Pericardium fibroblast (primary cell): ENCODE results near the gene NBEAL2. TPM values are rescaled to one million over a fixed set of nuclear protein-coding genes. Genes with fewer than 3 reads are reported as not detected.

Experiments
- total RNA-seq: library from RNA; depleted of rRNA; stranded (reverse); fragments of >200 nt; gene quantifications from 2 replicates; pipeline ENCODE4 v1.2.3, GENCODE V29; 2015

Gene NBEAL2
- 4.0 and 5.6 TPM in 2 replicates for total RNA-seq

GRCh38 chr3:46978985-46979944 is at the start of gene NBEAL2:
NBEAL2 (plus strand) TSS chr3:46979666; CDS start chr3:46979862, 196 bp downstream.

GRCh38 chr3:46976326-46977190 is 2.9 kb upstream of the NBEAL2 start, which contains the start of gene CCDC12:
CCDC12 (minus strand) TSS chr3:46976745; CDS start chr3:46976732, 13 bp downstream.

Other genes with a start within 250 kb of the NBEAL2 start
- gene MYL3, start 116.2 kb upstream of the NBEAL2 start, total RNA-seq, result 0.12 and 2.4 TPM in 2 replicates
- gene PTH1R, start 101.9 kb upstream of the NBEAL2 start, total RNA-seq, result 11.8 and 13.4 TPM in 2 replicates
- gene CCDC12, start 2.9 kb upstream of the NBEAL2 start, total RNA-seq, result 13.9 and 23.2 TPM in 2 replicates
- gene SETD2, start 184.4 kb downstream of the NBEAL2 start, total RNA-seq, result 21.0 and 23.8 TPM in 2 replicates